ENCODE data around the gene SLC24A4. TPM values are rescaled to one million over a fixed set of nuclear protein-coding genes. Genes with fewer than 3 reads are reported as not detected.

SLC24A4 gene
- total RNA-seq, 2 donors from 2014 or later, result not detected

- Mint-ChIP-seq H3K4me1 (ENCODE audit: low read depth) (peaks cover 13% of the 10 kb centered on the region), H3K9me3 (peaks cover 0 to 2% of the 10 kb centered on the region in 2 donors), H3K4me3 (no peak overlapping the region), H3K27ac (no peak overlapping the region), H3K27me3 (ENCODE audit: low read depth) (no peaks in the 10 kb centered on the region), H3K36me3 (ENCODE audit: insufficient read depth in 2 of 2) (no peaks in the 10 kb centered on the region)
- no peak for DNase-seq
- ATAC-seq (replicated peaks in 1 of 2), result no peak
Measured at GRCh38 chr14:92440345-92441003, 117.5 kb downstream of the SLC24A4 start.

DNA sequence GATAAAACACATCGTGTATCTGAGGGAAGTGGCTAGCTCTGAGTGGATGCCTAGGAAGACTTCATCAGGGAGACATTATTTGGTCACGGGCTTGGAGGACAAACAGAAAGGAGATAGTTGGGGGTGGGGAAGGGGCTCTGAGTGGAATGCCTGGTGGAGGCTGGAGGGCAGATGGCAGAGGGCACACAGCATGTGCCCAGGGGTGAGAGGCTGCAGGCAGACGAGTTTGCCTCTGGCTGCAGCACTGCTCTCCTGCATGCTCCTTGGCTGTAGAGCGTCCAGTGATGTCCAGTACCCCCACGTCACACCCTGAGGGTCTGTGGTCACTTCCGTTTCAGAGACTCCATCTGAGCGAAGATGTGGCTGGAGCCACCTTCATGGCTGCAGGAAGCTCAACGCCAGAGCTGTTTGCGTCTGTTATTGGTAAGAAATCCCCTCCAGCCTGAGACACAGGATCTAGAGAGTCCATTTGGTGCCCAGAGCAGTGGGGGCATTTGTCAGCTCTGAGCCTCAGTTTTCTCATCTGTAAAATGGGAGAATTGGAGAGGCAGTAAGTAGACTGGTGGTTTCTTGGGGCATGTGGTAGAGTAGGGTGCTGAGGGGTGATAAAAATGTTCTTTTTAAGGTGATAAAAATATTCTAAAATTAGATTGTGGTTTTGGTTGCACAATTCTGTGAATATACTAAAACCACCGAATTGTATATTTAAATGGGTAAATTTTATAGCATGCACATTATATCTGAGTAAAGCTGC, 119.0 kb downstream of the SLC24A4 start:
- ATAC-seq (replicated peaks in 1 of 2), result no peak
- H3K36me3 Mint-ChIP-seq (ENCODE audit: insufficient read depth in 2 of 2), result no peaks in the 10 kb centered on the region
- no peak overlapping the region for H3K27ac Mint-ChIP-seq
- no peaks in the 10 kb centered on the region for H3K27me3 Mint-ChIP-seq (ENCODE audit: low read depth)
- peaks cover 13% of the 10 kb centered on the region for H3K4me1 Mint-ChIP-seq (ENCODE audit: low read depth)
- H3K4me3 Mint-ChIP-seq, result no peak overlapping the region
- H3K9me3 Mint-ChIP-seq, result peaks cover 0 to 2% of the 10 kb centered on the region in 2 donors
- no peak for DNase-seq

GRCh38 chr14:92443167-92443566, 120.2 kb downstream of the SLC24A4 start:
- no peak overlapping the region for H3K27ac Mint-ChIP-seq
- H3K4me3 Mint-ChIP-seq, result no peak overlapping the region
- H3K27me3 Mint-ChIP-seq (ENCODE audit: low read depth), result no peaks in the 10 kb centered on the region
- H3K9me3 Mint-ChIP-seq, result no peaks in the 10 kb centered on the region
- no peak for DNase-seq
- ATAC-seq (replicated peaks in 1 of 2), result no peak
- H3K4me1 Mint-ChIP-seq (ENCODE audit: low read depth), result peaks cover 13% of the 10 kb centered on the region
- H3K36me3 Mint-ChIP-seq (ENCODE audit: insufficient read depth in 2 of 2), result no peaks in the 10 kb centered on the region

GRCh38 chr14:92443741-92444140, 120.8 kb downstream of the SLC24A4 start:
- H3K27me3 Mint-ChIP-seq (ENCODE audit: low read depth), result no peaks in the 10 kb centered on the region
- no peak overlapping the region for H3K4me3 Mint-ChIP-seq
- DNase-seq, result no peak
- H3K9me3 Mint-ChIP-seq, result no peaks in the 10 kb centered on the region
- no peak overlapping the region for H3K27ac Mint-ChIP-seq
- no peaks in the 10 kb centered on the region for H3K36me3 Mint-ChIP-seq (ENCODE audit: insufficient read depth in 2 of 2)
- ATAC-seq (replicated peaks in 1 of 2), result no peak
- peaks cover 13% of the 10 kb centered on the region for H3K4me1 Mint-ChIP-seq (ENCODE audit: low read depth)

DNA sequence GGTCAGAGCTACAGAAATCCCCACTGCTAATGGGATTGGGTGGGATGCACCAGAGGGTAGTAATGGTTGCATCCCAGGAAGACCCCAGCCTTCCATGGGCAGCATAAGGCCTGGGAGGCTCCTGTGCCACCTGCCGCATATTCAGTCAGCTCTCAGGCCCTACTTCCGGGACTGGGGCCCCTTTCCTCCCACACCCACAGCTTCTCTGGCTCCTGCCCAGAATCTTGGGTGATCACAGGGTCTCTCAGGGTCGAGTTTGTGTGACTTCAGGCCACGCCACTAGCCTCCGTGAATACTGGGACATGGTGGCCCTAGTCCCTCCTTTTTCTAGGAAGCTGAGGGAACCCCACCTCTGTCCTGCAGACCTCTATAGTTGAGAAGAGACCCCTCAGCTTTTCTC, 123.8 kb downstream of the SLC24A4 start:
- H3K36me3 Mint-ChIP-seq (ENCODE audit: insufficient read depth in 2 of 2), result no peaks in the 10 kb centered on the region
- H3K4me1 Mint-ChIP-seq (ENCODE audit: low read depth), result no peaks in the 10 kb centered on the region
- no peak overlapping the region for H3K27ac Mint-ChIP-seq
- DNase-seq (no peak), ATAC-seq (replicated peaks in 1 of 2) (no peak)
- no peaks in the 10 kb centered on the region for H3K27me3 Mint-ChIP-seq (ENCODE audit: low read depth)
- no peaks in the 10 kb centered on the region for H3K9me3 Mint-ChIP-seq
- no peak overlapping the region for H3K4me3 Mint-ChIP-seq

GRCh38 chr14:92447416-92448197, 124.6 kb downstream of the SLC24A4 start:
- ATAC-seq (replicated peaks in 1 of 2) (no peak), DNase-seq (no peak)
- no peaks in the 10 kb centered on the region for H3K36me3 Mint-ChIP-seq (ENCODE audit: insufficient read depth in 2 of 2)
- no peaks in the 10 kb centered on the region for H3K4me1 Mint-ChIP-seq (ENCODE audit: low read depth)
- H3K27ac Mint-ChIP-seq, result no peak overlapping the region
- H3K9me3 Mint-ChIP-seq, result no peaks in the 10 kb centered on the region
- H3K4me3 Mint-ChIP-seq, result no peak overlapping the region
- no peaks in the 10 kb centered on the region for H3K27me3 Mint-ChIP-seq (ENCODE audit: low read depth)

DNA sequence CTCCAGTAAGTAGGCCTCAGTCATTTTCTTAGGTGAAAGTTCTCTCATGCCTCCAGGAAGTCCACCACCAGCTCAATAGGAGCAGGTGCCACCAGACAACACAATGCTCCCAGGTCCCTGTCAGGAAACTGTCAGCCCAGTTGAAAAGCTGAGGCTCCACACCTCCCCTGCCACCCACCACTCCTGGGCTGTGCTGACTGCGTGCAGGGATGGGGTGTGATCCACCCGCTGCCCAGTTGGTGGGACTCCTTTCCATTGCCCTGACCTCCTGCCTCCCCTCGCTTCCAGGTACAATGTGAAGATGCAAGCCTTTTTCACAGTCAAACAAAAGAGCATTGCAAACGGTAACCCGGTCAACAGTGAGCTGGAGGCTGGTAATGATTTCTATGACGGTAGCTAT, 125.8 kb downstream of the SLC24A4 start:
- H3K27ac Mint-ChIP-seq, result no peak overlapping the region
- H3K4me3 Mint-ChIP-seq, result no peak overlapping the region
- no peak for DNase-seq
- no peaks in the 10 kb centered on the region for H3K4me1 Mint-ChIP-seq (ENCODE audit: low read depth)
- no peak for ATAC-seq (replicated peaks in 1 of 2)
- H3K9me3 Mint-ChIP-seq, result no peaks in the 10 kb centered on the region
- no peaks in the 10 kb centered on the region for H3K27me3 Mint-ChIP-seq (ENCODE audit: low read depth)
- H3K36me3 Mint-ChIP-seq (ENCODE audit: insufficient read depth in 2 of 2), result no peaks in the 10 kb centered on the region

GRCh38 chr14:92449404-92450181, 126.6 kb downstream of the SLC24A4 start:
- Mint-ChIP-seq H3K4me3 (no peak overlapping the region), H3K9me3 (no peaks in the 10 kb centered on the region), H3K36me3 (ENCODE audit: insufficient read depth in 2 of 2) (no peaks in the 10 kb centered on the region), H3K27me3 (ENCODE audit: low read depth) (no peaks in the 10 kb centered on the region), H3K4me1 (ENCODE audit: low read depth) (no peaks in the 10 kb centered on the region), H3K27ac (no peak overlapping the region)
- no peak for DNase-seq
- ATAC-seq (replicated peaks in 1 of 2), result no peak

- no peak overlapping the region for H3K27ac Mint-ChIP-seq
- no peaks in the 10 kb centered on the region for H3K36me3 Mint-ChIP-seq (ENCODE audit: insufficient read depth in 2 of 2)
- H3K4me3 Mint-ChIP-seq, result no peak overlapping the region
- ATAC-seq (replicated peaks in 1 of 2) (no peak), DNase-seq (no peak)
- H3K27me3 Mint-ChIP-seq (ENCODE audit: low read depth), result no peaks in the 10 kb centered on the region
- no peaks in the 10 kb centered on the region for H3K9me3 Mint-ChIP-seq
- no peaks in the 10 kb centered on the region for H3K4me1 Mint-ChIP-seq (ENCODE audit: low read depth)
Measured at GRCh38 chr14:92450351-92451070, 127.5 kb downstream of the SLC24A4 start.

GRCh38 chr14:92451245-92451644, 128.3 kb downstream of the SLC24A4 start:
- H3K9me3 Mint-ChIP-seq, result no peaks in the 10 kb centered on the region
- DNase-seq (no peak), ATAC-seq (replicated peaks in 1 of 2) (no peak)
- H3K27me3 Mint-ChIP-seq (ENCODE audit: low read depth), result no peaks in the 10 kb centered on the region
- no peaks in the 10 kb centered on the region for H3K4me1 Mint-ChIP-seq (ENCODE audit: low read depth)
- H3K4me3 Mint-ChIP-seq, result no peak overlapping the region
- no peaks in the 10 kb centered on the region for H3K36me3 Mint-ChIP-seq (ENCODE audit: insufficient read depth in 2 of 2)
- no peak overlapping the region for H3K27ac Mint-ChIP-seq

DNA sequence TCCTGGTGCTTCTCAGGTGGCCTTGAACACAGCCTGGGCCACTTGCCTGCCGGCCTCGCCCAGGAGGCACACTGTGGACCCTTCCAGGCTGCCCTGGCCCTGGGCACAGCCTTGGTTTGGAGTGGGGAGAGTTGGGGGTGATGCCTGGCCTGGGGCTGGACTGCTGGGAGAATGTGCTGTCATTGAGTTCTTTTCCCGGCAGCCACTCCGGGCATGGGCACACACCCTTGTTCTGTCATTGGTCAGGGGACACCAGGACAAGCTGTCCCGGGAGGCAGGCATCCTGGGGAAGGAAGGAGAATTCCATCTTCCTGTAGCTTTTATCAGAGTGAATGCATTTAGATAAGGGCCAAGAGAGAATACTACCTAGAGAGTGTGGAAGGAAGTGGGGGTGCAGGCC, 128.8 kb downstream of the SLC24A4 start:
- no peak overlapping the region for H3K27ac Mint-ChIP-seq

GRCh38 chr14:92452471-92452870, 129.5 kb downstream of the SLC24A4 start:
- no peak overlapping the region for H3K27ac Mint-ChIP-seq
- ATAC-seq (replicated peaks in 1 of 2) (no peak), DNase-seq (no peak)

More for the DNA sequence above, 128.8 kb downstream of the SLC24A4 start:
- H3K9me3 Mint-ChIP-seq, result no peaks in the 10 kb centered on the region
- DNase-seq (no peak), ATAC-seq (replicated peaks in 1 of 2) (no peak)
- no peak overlapping the region for H3K4me3 Mint-ChIP-seq
- H3K27me3 Mint-ChIP-seq (ENCODE audit: low read depth), result no peaks in the 10 kb centered on the region
- H3K4me1 Mint-ChIP-seq (ENCODE audit: low read depth), result no peaks in the 10 kb centered on the region
- no peaks in the 10 kb centered on the region for H3K36me3 Mint-ChIP-seq (ENCODE audit: insufficient read depth in 2 of 2)

More at GRCh38 chr14:92452471-92452870, 129.5 kb downstream of the SLC24A4 start:
- Mint-ChIP-seq H3K9me3 (no peaks in the 10 kb centered on the region), H3K4me1 (ENCODE audit: low read depth) (no peaks in the 10 kb centered on the region), H3K4me3 (no peak overlapping the region), H3K27me3 (ENCODE audit: low read depth) (no peaks in the 10 kb centered on the region), H3K36me3 (ENCODE audit: insufficient read depth in 2 of 2) (no peaks in the 10 kb centered on the region)
